Kidney epithelial cell (primary cell): ENCODE measurements around the gene WTIP. TPM values are rescaled to one million over a fixed set of nuclear protein-coding genes. Genes with fewer than 3 reads are reported as not detected.

Experiments used
- DNase-seq: peaks from one replicate; pipeline ENCODE4 v3.0.0-alpha.2; 2010; ENCODE audit warnings: low read depth
- H3K27me3 ChIP-seq: 2 replicates; pipeline ENCODE4 v1.6.0; 2011; ENCODE audit warnings: low read length; ENCODE audit not compliant: control insufficient read depth, insufficient read depth
- H3K36me3 ChIP-seq: 2 replicates; pipeline ENCODE4 v1.5.1; 2011; ENCODE audit warnings: low read length; ENCODE audit not compliant: control insufficient read depth, insufficient read depth
- H3K4me3 ChIP-seq: 2 replicates; pipeline ENCODE4 v1.5.1; 2011; ENCODE audit warnings: low read depth, mild to moderate bottlenecking, control low read depth, low read length
- total RNA-seq: library from RNA; depleted of rRNA; stranded (reverse); fragments of >200 nt; gene quantifications from 2 replicates; pipeline ENCODE4 v1.2.3, GENCODE V29; 2015
- TF ChIP-seq, protein P1 (sequence below): IDR thresholded peaks from 2 replicates; pipeline ENCODE4 v1.5.1; 2011; ENCODE audit warnings: mild to moderate bottlenecking, moderate library complexity, low read length, control low read depth, inconsistent platforms; ENCODE audit not compliant: insufficient read depth, poor library complexity, severe bottlenecking

The WTIP gene
- total RNA-seq, 1 donor from 2014 or later = 33.4 TPM

DNA sequence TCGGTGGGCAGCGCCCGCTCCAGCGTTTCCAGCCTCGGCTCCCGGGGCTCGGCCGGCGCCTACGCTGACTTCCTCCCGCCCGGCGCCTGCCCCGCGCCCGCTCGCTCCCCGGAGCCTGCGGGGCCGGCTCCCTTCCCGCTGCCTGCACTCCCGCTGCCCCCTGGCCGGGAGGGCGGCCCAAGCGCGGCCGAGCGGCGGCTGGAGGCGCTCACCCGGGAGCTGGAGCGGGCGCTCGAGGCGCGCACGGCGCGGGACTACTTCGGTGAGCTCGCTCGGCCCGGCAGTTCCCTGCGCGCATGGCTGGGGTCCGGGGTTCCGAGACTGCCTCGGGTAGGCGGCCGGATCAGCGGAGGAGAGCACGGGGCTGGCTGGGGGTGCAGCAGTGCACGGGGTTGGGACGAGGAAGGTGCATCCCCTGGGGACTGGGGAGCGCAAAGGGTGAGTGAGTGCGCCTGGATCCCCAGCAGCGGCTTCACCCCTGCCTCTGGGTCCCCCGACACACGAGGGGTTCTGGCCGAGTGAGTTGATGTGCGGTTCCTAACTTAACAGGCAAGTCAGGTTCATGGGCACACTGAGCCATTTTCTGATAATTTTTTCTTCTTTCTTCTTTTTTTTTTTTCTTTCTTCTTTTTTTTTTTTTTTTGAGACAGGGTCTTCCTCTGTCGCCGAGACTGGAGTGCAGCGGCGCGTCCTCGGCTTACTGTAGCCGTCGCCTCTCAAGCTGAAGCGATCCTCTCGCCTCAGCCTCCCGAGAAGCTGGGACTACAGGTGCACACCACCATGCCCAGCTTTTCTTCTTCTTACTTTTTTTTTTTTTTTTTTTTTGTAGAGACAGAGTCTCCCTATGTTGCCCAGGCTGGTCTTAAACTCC is 1.1 kb downstream of the WTIP start:
- DNase-seq = no peak
- TF ChIP-seq, protein P1, sequence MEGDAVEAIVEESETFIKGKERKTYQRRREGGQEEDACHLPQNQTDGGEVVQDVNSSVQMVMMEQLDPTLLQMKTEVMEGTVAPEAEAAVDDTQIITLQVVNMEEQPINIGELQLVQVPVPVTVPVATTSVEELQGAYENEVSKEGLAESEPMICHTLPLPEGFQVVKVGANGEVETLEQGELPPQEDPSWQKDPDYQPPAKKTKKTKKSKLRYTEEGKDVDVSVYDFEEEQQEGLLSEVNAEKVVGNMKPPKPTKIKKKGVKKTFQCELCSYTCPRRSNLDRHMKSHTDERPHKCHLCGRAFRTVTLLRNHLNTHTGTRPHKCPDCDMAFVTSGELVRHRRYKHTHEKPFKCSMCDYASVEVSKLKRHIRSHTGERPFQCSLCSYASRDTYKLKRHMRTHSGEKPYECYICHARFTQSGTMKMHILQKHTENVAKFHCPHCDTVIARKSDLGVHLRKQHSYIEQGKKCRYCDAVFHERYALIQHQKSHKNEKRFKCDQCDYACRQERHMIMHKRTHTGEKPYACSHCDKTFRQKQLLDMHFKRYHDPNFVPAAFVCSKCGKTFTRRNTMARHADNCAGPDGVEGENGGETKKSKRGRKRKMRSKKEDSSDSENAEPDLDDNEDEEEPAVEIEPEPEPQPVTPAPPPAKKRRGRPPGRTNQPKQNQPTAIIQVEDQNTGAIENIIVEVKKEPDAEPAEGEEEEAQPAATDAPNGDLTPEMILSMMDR = no peak
- Histone ChIP-seq H3K36me3 (no peaks in the 10 kb centered on the region), H3K27me3 (no peaks in the 10 kb centered on the region), H3K4me3 (peak overlapping the region; percentile 74)

- TF ChIP-seq, protein P1 = no peak
- Histone ChIP-seq H3K36me3 (no peaks in the 10 kb centered on the region), H3K4me3 (no peak overlapping the region), H3K27me3 (no peaks in the 10 kb centered on the region)
- DNase-seq = no peak
Observed at GRCh38 chr19:34484328-34484727, 2.8 kb downstream of the WTIP start.

- no peaks in the 10 kb centered on the region for H3K36me3 ChIP-seq
- no peak for DNase-seq
- H3K4me3 ChIP-seq = no peak overlapping the region
- TF ChIP-seq, protein P1 = no peak
- H3K27me3 ChIP-seq = no peaks in the 10 kb centered on the region
Observed at GRCh38 chr19:34485831-34486230, 4.3 kb downstream of the WTIP start.

DNA sequence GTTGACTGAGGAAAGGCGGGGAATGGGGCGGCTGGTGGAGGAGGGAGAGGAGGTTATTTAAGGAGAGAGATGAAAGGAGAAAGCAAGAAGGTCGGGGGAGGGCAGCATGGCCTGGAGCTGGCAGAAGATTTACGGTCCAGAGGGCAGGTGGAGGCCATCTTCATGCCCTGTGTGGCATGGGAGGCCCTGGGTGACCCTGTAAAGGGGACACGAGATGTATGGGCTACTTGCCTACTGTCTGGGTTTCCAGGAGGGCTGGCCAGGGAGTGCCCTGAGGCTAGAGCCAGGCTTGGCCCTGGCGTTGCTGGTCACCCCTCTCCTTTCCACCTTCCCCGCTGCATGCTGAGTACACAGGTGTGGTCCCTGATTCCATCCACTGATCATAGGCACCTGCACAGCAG is 6.1 kb downstream of the WTIP start:
- DNase-seq = no peak
- no peaks in the 10 kb centered on the region for H3K27me3 ChIP-seq
- H3K4me3 ChIP-seq = no peak overlapping the region
- H3K36me3 ChIP-seq = no peaks in the 10 kb centered on the region
- TF ChIP-seq, protein P1 = no peak

- no peak for DNase-seq
- no peaks in the 10 kb centered on the region for H3K36me3 ChIP-seq
- H3K4me3 ChIP-seq = no peak overlapping the region
- TF ChIP-seq, protein P1 = no peak
- no peaks in the 10 kb centered on the region for H3K27me3 ChIP-seq
Observed at GRCh38 chr19:34489175-34489574, 7.6 kb downstream of the WTIP start.
